ENCODE measurements around the gene RXFP4. TPM values are rescaled to one million over a fixed set of nuclear protein-coding genes. Genes with fewer than 3 reads are reported as not detected.

Gene RXFP4
- total RNA-seq, 2 experiments from 2014 or later, result not detected

- H3K4me1 Mint-ChIP-seq, result peaks cover 48% of the 10 kb centered on the region
- ChIA-PET POLR2A (interaction anchor here (1.0 to 4.4 kb wide), 9 partner anchors 12 to 134 kb away, joined by 3 to 68 read pairs (median 6); partner anchors contain the start of genes ARHGEF2, GON4L and SYT11), CTCF (interaction anchor here (0.5 to 6.8 kb wide), 8 partner anchors 8 to 781 kb away, joined by 3 to 61 read pairs (median 4); no protein-coding TSS in a partner anchor)
- H3K27ac Mint-ChIP-seq, result no peak overlapping the region
- peaks cover 47% of the 10 kb centered on the region for H3K36me3 Mint-ChIP-seq (ENCODE audit: low read depth)
- peak overlapping the region; percentile 50 for H3K4me3 Mint-ChIP-seq
- H3K9me3 Mint-ChIP-seq, result no peaks in the 10 kb centered on the region
- no peak for DNase-seq
- H3K27me3 Mint-ChIP-seq, result no peaks in the 10 kb centered on the region
Measured at GRCh38 chr1:155932081-155932480, 9.4 kb upstream of the RXFP4 start.

DNA sequence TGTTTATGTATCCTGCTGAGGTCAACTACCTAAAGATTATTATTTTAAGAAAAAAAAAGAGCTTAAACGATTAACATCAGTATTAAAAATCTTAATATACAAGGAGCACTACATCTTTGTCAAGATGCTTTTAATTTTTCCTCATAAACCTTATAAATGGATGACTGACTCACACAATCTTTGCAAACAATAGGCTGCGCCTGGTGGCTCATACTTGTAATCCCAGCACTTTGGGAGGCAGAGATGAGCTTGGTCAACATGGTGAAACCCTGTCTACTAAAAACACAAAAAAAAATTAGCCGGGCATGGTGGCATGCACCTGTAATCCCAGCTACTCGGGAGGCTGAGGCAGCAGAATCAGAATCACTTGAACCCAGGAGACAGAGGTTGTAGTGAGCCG is 9.0 kb upstream of the RXFP4 start:
- ChIA-PET POLR2A (interaction anchor here (0.6 to 4.4 kb wide), 10 partner anchors 12 to 566 kb away, joined by 3 to 68 read pairs (median 6); partner anchors contain the start of genes ARHGEF2, GON4L and SYT11), CTCF (interaction anchor here (0.5 to 6.8 kb wide), 11 partner anchors 9 to 782 kb away, joined by 3 to 61 read pairs (median 4); no protein-coding TSS in a partner anchor)
- Mint-ChIP-seq H3K36me3 (ENCODE audit: low read depth) (peaks cover 44% of the 10 kb centered on the region), H3K27ac (peak overlapping the region; percentile 41), H3K9me3 (no peaks in the 10 kb centered on the region), H3K4me3 (peak overlapping the region; percentile 58), H3K4me1 (peaks cover 48% of the 10 kb centered on the region), H3K27me3 (no peaks in the 10 kb centered on the region)
- DNase-seq, result no peak

DNA sequence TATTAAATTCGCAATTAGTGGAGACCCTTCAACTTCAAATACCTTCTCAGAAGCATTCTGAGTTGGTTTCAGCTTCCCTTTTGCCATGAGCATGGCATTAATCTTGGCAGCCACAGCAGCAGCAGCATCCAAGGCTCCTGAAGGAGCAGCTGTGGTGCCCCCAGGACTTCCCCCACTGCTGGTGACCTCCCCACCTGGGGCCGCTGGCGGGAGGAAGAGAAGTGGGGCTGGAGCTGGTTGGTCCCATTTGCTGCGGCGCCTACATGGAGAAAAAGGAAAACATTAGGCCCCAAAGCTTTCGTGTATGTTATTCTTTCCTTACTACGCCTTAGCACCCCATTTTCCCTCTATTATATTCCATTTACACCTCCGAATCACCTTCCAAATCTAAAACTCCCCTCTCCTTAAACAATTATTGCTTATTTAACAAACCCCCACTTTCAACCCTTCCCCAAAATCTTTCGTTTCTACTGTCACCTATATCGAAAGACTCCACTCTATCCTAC is 7.8 kb upstream of the RXFP4 start:
- no peak for DNase-seq
- POLR2A ChIA-PET, result interaction anchor here (0.6 to 4.4 kb wide), 29 partner anchors 10 to 571 kb away, joined by 3 to 68 read pairs (median 5); partner anchors contain the start of genes ARHGEF2, GON4L, RIT1 and SMG5
- no peaks in the 10 kb centered on the region for H3K27me3 Mint-ChIP-seq
- peaks cover 50% of the 10 kb centered on the region for H3K4me1 Mint-ChIP-seq
- no peak overlapping the region for H3K27ac Mint-ChIP-seq
- no peaks in the 10 kb centered on the region for H3K9me3 Mint-ChIP-seq
- CTCF ChIA-PET, result interaction anchor here (0.9 to 6.8 kb wide), 12 partner anchors 9 to 133 kb away, joined by 3 to 61 read pairs (median 4); no protein-coding TSS in a partner anchor
- peaks cover 34% of the 10 kb centered on the region for H3K36me3 Mint-ChIP-seq (ENCODE audit: low read depth)
- H3K4me3 Mint-ChIP-seq, result no peak overlapping the region

GRCh38 chr1:155934097-155934935 is 7.1 kb upstream of the RXFP4 start, which contains the start of gene KHDC4:
Gene KHDC4, minus strand, starts transcription at chr1:155934413. Its CDS starts 40 bp downstream, at chr1:155934373.
- ChIA-PET CTCF (interaction anchor here (0.5 to 6.8 kb wide), 15 partner anchors 9 to 193 kb away, joined by 3 to 61 read pairs (median 4); partner anchors contain the start of genes ARHGEF2 and SYT11), POLR2A (interaction anchor here (0.6 to 4.4 kb wide), 31 partner anchors 10 to 397 kb away, joined by 3 to 68 read pairs (median 5); partner anchors contain the start of genes ARHGEF2, GON4L, RIT1 and SMG5)
- H3K4me3 Mint-ChIP-seq, result no peak within 1 kb of the TSS
- no peak within 1 kb of the TSS for H3K27ac Mint-ChIP-seq
- no peaks in the 10 kb centered on the region for H3K27me3 Mint-ChIP-seq
- H3K9me3 Mint-ChIP-seq, result no peaks in the 10 kb centered on the region
- peaks cover 45% of the 10 kb centered on the region for H3K4me1 Mint-ChIP-seq
- peak; percentile 97 for DNase-seq
- peaks cover 29% of the 10 kb centered on the region for H3K36me3 Mint-ChIP-seq (ENCODE audit: low read depth)

GRCh38 chr1:155934936-155935590 is 6.4 kb upstream of the RXFP4 start:
- peaks cover 45% of the 10 kb centered on the region for H3K4me1 Mint-ChIP-seq
- no peaks in the 10 kb centered on the region for H3K9me3 Mint-ChIP-seq
- POLR2A ChIA-PET, result interaction anchor here (0.7 to 4.4 kb wide), 21 partner anchors 9 to 194 kb away, joined by 3 to 68 read pairs (median 5); partner anchors contain the start of genes ARHGEF2, GON4L, RIT1 and SSR2
- no peak for DNase-seq
- no peak overlapping the region for H3K27ac Mint-ChIP-seq
- H3K27me3 Mint-ChIP-seq, result no peaks in the 10 kb centered on the region
- H3K4me3 Mint-ChIP-seq, result no peak overlapping the region
- H3K36me3 Mint-ChIP-seq (ENCODE audit: low read depth), result peaks cover 24% of the 10 kb centered on the region
- CTCF ChIA-PET, result interaction anchor here (0.5 to 6.8 kb wide), 13 partner anchors 8 to 192 kb away, joined by 3 to 61 read pairs (median 7); partner anchors contain the start of genes ARHGEF2 and SYT11

- Mint-ChIP-seq H3K9me3 (no peaks in the 10 kb centered on the region), H3K27ac (no peak overlapping the region), H3K4me3 (no peak overlapping the region), H3K36me3 (ENCODE audit: low read depth) (no peaks in the 10 kb centered on the region), H3K4me1 (peaks cover 46% of the 10 kb centered on the region), H3K27me3 (no peaks in the 10 kb centered on the region)
- DNase-seq, result peak; percentile 46
- ChIA-PET CTCF (interaction anchor here (0.6 to 5.6 kb wide), 19 partner anchors 10 to 712 kb away, joined by 3 to 65 read pairs (median 4); partner anchors contain the start of gene ARHGEF2), POLR2A (interaction anchor here (0.7 to 6.0 kb wide), 7 partner anchors 14 to 127 kb away, joined by 3 to 63 read pairs (median 4); partner anchors contain the start of gene ARHGEF2)
Measured at GRCh38 chr1:155938220-155938627, 3.2 kb upstream of the RXFP4 start.

- CTCF ChIA-PET, result interaction anchor here (0.7 to 5.6 kb wide), 6 partner anchors 13 to 690 kb away, joined by 3 to 65 read pairs (median 4); partner anchors contain the start of gene ARHGEF2
- H3K27ac Mint-ChIP-seq, result peak overlapping the region; percentile 77
- peaks cover 57% of the 10 kb centered on the region for H3K4me1 Mint-ChIP-seq
- DNase-seq, result no peak
- no peaks in the 10 kb centered on the region for H3K9me3 Mint-ChIP-seq
- no peaks in the 10 kb centered on the region for H3K27me3 Mint-ChIP-seq
- no peak overlapping the region for H3K4me3 Mint-ChIP-seq
- peaks cover 8% of the 10 kb centered on the region for H3K36me3 Mint-ChIP-seq (ENCODE audit: low read depth)
- POLR2A ChIA-PET, result interaction anchor here (0.8 to 6.0 kb wide), 7 partner anchors 11 to 48 kb away, joined by 3 to 63 read pairs (median 7); partner anchors contain the start of gene ARHGEF2
Measured at GRCh38 chr1:155940482-155940992, 901 bp upstream of the RXFP4 start.

GRCh38 chr1:155941845-155942531 is 550 bp downstream of the RXFP4 start:
- peaks cover 18% of the 10 kb centered on the region for H3K36me3 Mint-ChIP-seq (ENCODE audit: low read depth)
- peak overlapping the region; percentile 77 for H3K27ac Mint-ChIP-seq
- CTCF ChIA-PET, result interaction anchor here (0.8 to 1.8 kb wide), 2 partner anchors 8 to 15 kb away, joined by 4 to 8 read pairs; partner anchors contain the start of gene KHDC4
- DNase-seq, result no peak
- no peak overlapping the region for H3K4me3 Mint-ChIP-seq
- peaks cover 66% of the 10 kb centered on the region for H3K4me1 Mint-ChIP-seq
- POLR2A ChIA-PET, result interaction anchor here (4.5 to 6.0 kb wide), 3 partner anchors 8 to 37 kb away, joined by 18 to 67 read pairs (median 63); partner anchors contain the start of genes ARHGEF2 and KHDC4
- H3K27me3 Mint-ChIP-seq, result no peaks in the 10 kb centered on the region
- no peaks in the 10 kb centered on the region for H3K9me3 Mint-ChIP-seq

DNA sequence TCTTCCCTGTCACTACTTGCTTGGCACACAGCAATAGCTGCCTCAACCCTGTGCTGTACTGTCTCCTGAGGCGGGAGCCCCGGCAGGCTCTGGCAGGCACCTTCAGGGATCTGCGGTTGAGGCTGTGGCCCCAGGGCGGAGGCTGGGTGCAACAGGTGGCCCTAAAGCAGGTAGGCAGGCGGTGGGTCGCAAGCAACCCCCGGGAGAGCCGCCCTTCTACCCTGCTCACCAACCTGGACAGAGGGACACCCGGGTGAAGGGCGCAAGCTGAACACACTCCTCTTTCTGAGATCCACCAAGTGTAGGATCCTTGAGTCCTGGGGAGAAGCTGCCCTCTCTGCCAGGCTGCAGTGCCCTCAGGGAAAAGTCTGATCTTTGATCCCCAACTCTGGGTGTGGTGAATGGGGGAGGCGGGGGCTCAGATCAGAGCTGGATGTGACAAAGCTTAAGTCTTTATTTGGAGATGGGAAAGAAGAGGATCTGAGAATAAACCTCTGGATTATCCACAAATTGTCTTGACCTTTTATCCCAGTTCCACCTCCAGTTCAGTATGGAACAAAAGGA is 1.2 kb downstream of the RXFP4 start:
- CTCF ChIA-PET, result interaction anchor here (0.8 to 2.1 kb wide), 4 partner anchors 8 to 124 kb away, joined by 3 to 10 read pairs (median 6); partner anchors contain the start of gene KHDC4
- Mint-ChIP-seq H3K4me1 (peaks cover 72% of the 10 kb centered on the region), H3K9me3 (no peaks in the 10 kb centered on the region), H3K27ac (peak overlapping the region; percentile 77), H3K36me3 (ENCODE audit: low read depth) (peaks cover 22% of the 10 kb centered on the region), H3K4me3 (no peak overlapping the region), H3K27me3 (no peaks in the 10 kb centered on the region)
- POLR2A ChIA-PET, result interaction anchor here (1.0 to 6.0 kb wide), 4 partner anchors 9 to 36 kb away, joined by 3 to 67 read pairs (median 40); partner anchors contain the start of genes ARHGEF2 and KHDC4
- DNase-seq, result no peak

- ChIA-PET POLR2A (interaction anchor here (0.8 to 5.4 kb wide), 7 partner anchors 10 to 45 kb away, joined by 3 to 67 read pairs (median 6); partner anchors contain the start of genes ARHGEF2 and KHDC4), CTCF (interaction anchor here (0.8 to 2.1 kb wide), 6 partner anchors 8 to 122 kb away, joined by 3 to 10 read pairs (median 3); no protein-coding TSS in a partner anchor)
- Mint-ChIP-seq H3K4me3 (no peak overlapping the region), H3K4me1 (peaks cover 69% of the 10 kb centered on the region), H3K9me3 (no peaks in the 10 kb centered on the region), H3K27ac (peak overlapping the region; percentile 67), H3K36me3 (ENCODE audit: low read depth) (peaks cover 29% of the 10 kb centered on the region), H3K27me3 (no peaks in the 10 kb centered on the region)
- DNase-seq, result no peak
Measured at GRCh38 chr1:155944444-155944799, 3.0 kb downstream of the RXFP4 start.
